ENCODE results near the gene BSX.

- TF ChIP-seq CTCF (IDR thresholded peaks at IDR 0.05) (no peak), POLR2A (IDR thresholded peaks at IDR 0.05) (no peak)
Observed at GRCh38 chr11:122995526-122995925, 13.9 kb upstream of the BSX start.

Data from esophagus squamous epithelium (tissue), 4 donors.